DMS153 treated with DMSO at 0.1 percent for 48 hours (cell line): ENCODE results near the gene PMCH.
"Not testable (repeated sequence)": the region's sequence is repeated elsewhere in the genome, so short reads cannot be mapped to it uniquely, and the experiment has no call there.

Experiments
- DNase-seq: peaks from one replicate; lab custom pipeline; 2025; ENCODE audit not compliant: unreplicated experiment; lab: John Stamatoyannopoulos, UW

Gene PMCH

GRCh38 chr12:102147062-102147587 lies 50.5 kb downstream of the PMCH start:
- not testable (repeated sequence) for DNase-seq
